Activated naive CD8-positive, alpha-beta T cell treated with anti-CD3 and anti-CD28 coated beads, Interleukin-2, amount 50 U/mL, for 16 hours (primary cell): Measurements from ENCODE around the gene SLC9A5.

ENCODE experiments used
- DNase-seq: peaks from one replicate; pipeline ENCODE4 v3.0.0-alpha.2; 2020; ENCODE audit warnings: low read depth, low spot score

Gene SLC9A5

GRCh38 chr16:67240506-67240905, 8.3 kb upstream of the SLC9A5 start:
- no peak for DNase-seq

GRCh38 chr16:67241008-67241900, 7.5 kb upstream of the SLC9A5 start:
- DNase-seq = no peak

- DNase-seq = no peak
Measured at GRCh38 chr16:67242138-67242730, 6.5 kb upstream of the SLC9A5 start.

GRCh38 chr16:67243481-67243880, 5.3 kb upstream of the SLC9A5 start:
- DNase-seq = no peak

- peak; percentile 58 for DNase-seq
Measured at GRCh38 chr16:67244387-67245185, 4.2 kb upstream of the SLC9A5 start.

GRCh38 chr16:67245186-67245585, 3.6 kb upstream of the SLC9A5 start:
- no peak for DNase-seq

- DNase-seq = no peak
Measured at GRCh38 chr16:67245674-67246080, 3.1 kb upstream of the SLC9A5 start.

GRCh38 chr16:67246081-67246755, 2.6 kb upstream of the SLC9A5 start:
- DNase-seq = no peak

GRCh38 chr16:67246756-67247191, 2.0 kb upstream of the SLC9A5 start:
- no peak for DNase-seq

GRCh38 chr16:67247192-67248072, 1.3 kb upstream of the SLC9A5 start, which contains the start of gene FHOD1:
Gene FHOD1 (minus strand): TSS chr16:67247481. CDS start chr16:67247410, 71 bp downstream.
- DNase-seq = peak; percentile 92

GRCh38 chr16:67248073-67248400, 742 bp upstream of the SLC9A5 start:
- no peak for DNase-seq

- no peak for DNase-seq
Measured at GRCh38 chr16:67249178-67250044, 632 bp downstream of the SLC9A5 start.

- DNase-seq = no peak
Measured at GRCh38 chr16:67250045-67250327, 1.2 kb downstream of the SLC9A5 start.

- no peak for DNase-seq
Measured at GRCh38 chr16:67252609-67253497, 4.1 kb downstream of the SLC9A5 start.

GRCh38 chr16:67254801-67255552, 6.2 kb downstream of the SLC9A5 start:
- DNase-seq = no peak

GRCh38 chr16:67255553-67256221, 6.9 kb downstream of the SLC9A5 start:
- DNase-seq = no peak

GRCh38 chr16:67256701-67257230, 8.0 kb downstream of the SLC9A5 start:
- DNase-seq = no peak
